Gastrocnemius medialis (tissue), 4 donors: Measurements from ENCODE around the gene MAN1A2. TPM values are rescaled to one million over a fixed set of nuclear protein-coding genes. Genes with fewer than 3 reads are reported as not detected.
"Not testable (repeated sequence)": the region's sequence is repeated elsewhere in the genome, so short reads cannot be mapped to it uniquely, and the experiment has no call there.

Experiments
- ATAC-seq, 2 donors: fragments of 150-250 bp; one replicate each; pipeline ENCODE4 v1.9.1; 2016
- DNase-seq, 2 donors: peaks; one replicate each; pipeline ENCODE4 v3.0.0-alpha.2; 2019
- H3K27ac ChIP-seq, 4 donors: fragments of 200-600 bp; sonication (generic); 1 replicate in 1 of 4; 2 replicates in 3 of 4; pipeline ENCODE4 v1.5.1; 2016 to 2018; ENCODE audit warnings: mild to moderate bottlenecking in 2 of 4, moderate library complexity in 1 of 4
- H3K27me3 ChIP-seq, 3 donors: fragments of 200-600 bp; sonication (generic) in 2 of 3; 1 replicate in 1 of 3; 2 replicates in 2 of 3; pipeline versions ENCODE4 v1.5.1 to v1.6.0; 2016 to 2019; ENCODE audit warnings: mild to moderate bottlenecking in 1 of 3, moderate library complexity in 1 of 3
- H3K36me3 ChIP-seq, 2 donors: fragments of 200-600 bp; sonication (generic) in 1 of 2; one replicate each; pipeline ENCODE4 v1.5.1; 2017 to 2018
- H3K4me1 ChIP-seq, 2 donors: fragments of 200-600 bp; sonication (generic) in 1 of 2; one replicate each; pipeline ENCODE4 v1.5.1; 2016 to 2017; ENCODE audit warnings: mild to moderate bottlenecking in 2 of 2
- H3K4me3 ChIP-seq, 4 donors: fragments of 200-600 bp; sonication (generic) in 3 of 4; 1 replicate in 1 of 4; 2 replicates in 3 of 4; pipeline ENCODE4 v1.5.1; 2016 to 2019; ENCODE audit warnings: mild to moderate bottlenecking in 2 of 4
- H3K9me3 ChIP-seq, 3 donors: fragments of 200-600 bp; sonication (generic) in 2 of 3; 1 replicate in 1 of 3; 2 replicates in 2 of 3; pipeline ENCODE4 v1.5.1; 2016 to 2019
- CTCF ChIP-seq, 5 experiments: fragments of 450-650 bp in 3 of 5; fragments of 200-600 bp in 2 of 5; sonication (generic) in 2 of 5; IDR thresholded peaks in 4 of 5; conservative IDR thresholded peaks in 1 of 5; 1 replicate in 4 of 5; 2 replicates in 1 of 5; pipeline ENCODE4 v1.5.1; 2016 to 2019; ENCODE audit warnings: antibody characterized with exemption in 5 of 5, mild to moderate bottlenecking in 3 of 5, moderate library complexity in 3 of 5
- POLR2A ChIP-seq, 2 donors: fragments of 450-650 bp; IDR thresholded peaks; one replicate each; pipeline ENCODE4 v1.6.1; 2017; ENCODE audit warnings: antibody characterized with exemption in 2 of 2, mild to moderate bottlenecking in 2 of 2, moderate library complexity in 2 of 2
- in situ Hi-C, 4 donors: fragments of 200-750 bp; cut with MboI; loops; one replicate each; pipeline versions ENCODE4 v1.15.0 to v1.8.0; 2017; ENCODE audit warnings: low sequenced_read_pairs in 4 of 4
- intact Hi-C: fragments of 100-400 bp; cut with DNase I; formaldehyde crosslinking; loops from one replicate; pipeline ENCODE4 v1.15.1; 2023; ENCODE audit warnings: low total_unique reads
- total RNA-seq, 4 donors: library from RNA; depleted of rRNA; stranded (reverse); fragments of >200 nt; gene quantifications; one replicate each; pipeline versions ENCODE4 v1.1.0 to v1.2.3, GENCODE V29; 2016

Gene MAN1A2
- total RNA-seq, 4 donors from 2014 or later: 14.9 to 37.0 (median 28.3) TPM

- DNase-seq (no peak), ATAC-seq (no peak)
- Histone ChIP-seq H3K36me3 (no peaks in the 10 kb centered on the region), H3K9me3 (no peaks in the 10 kb centered on the region), H3K27me3 (no peaks in the 10 kb centered on the region), H3K27ac (no peak overlapping the region), H3K4me1 (no peaks in the 10 kb centered on the region), H3K4me3 (no peak overlapping the region)
- in situ Hi-C loops (no loop called here), intact Hi-C loops (no loop called here)
- TF ChIP-seq POLR2A (IDR thresholded peaks at IDR 0.05) (no peak), CTCF (IDR thresholded peaks at IDR 0.05 in 4 of 5, conservative IDR thresholded peaks at IDR 0.05 in 1 of 5) (no peak)
Observed at GRCh38 chr1:117346206-117346928, 20.9 kb upstream of the MAN1A2 start.

- Histone ChIP-seq H3K4me3 (no peak overlapping the region), H3K27ac (no peak overlapping the region), H3K4me1 (no peaks in the 10 kb centered on the region), H3K27me3 (no peaks in the 10 kb centered on the region), H3K9me3 (no peaks in the 10 kb centered on the region), H3K36me3 (no peaks in the 10 kb centered on the region)
- in situ Hi-C loops: no loop called here
- DNase-seq (no peak), ATAC-seq (no peak)
- intact Hi-C loops: no loop called here
- TF ChIP-seq CTCF (IDR thresholded peaks at IDR 0.05 in 4 of 5, conservative IDR thresholded peaks at IDR 0.05 in 1 of 5) (no peak), POLR2A (IDR thresholded peaks at IDR 0.05) (no peak)
Observed at GRCh38 chr1:117347907-117348306, 19.3 kb upstream of the MAN1A2 start.

GRCh38 chr1:117352695-117353094 lies 14.6 kb upstream of the MAN1A2 start:
- H3K27ac ChIP-seq, H3K4me3 ChIP-seq, DNase-seq, H3K27me3 ChIP-seq, H3K36me3 ChIP-seq, intact Hi-C loops, in situ Hi-C loops, ATAC-seq, H3K9me3 ChIP-seq, H3K4me1 ChIP-seq: not testable (repeated sequence)

- in situ Hi-C loops, intact Hi-C loops, ATAC-seq, H3K27me3 ChIP-seq, H3K36me3 ChIP-seq, H3K4me1 ChIP-seq, H3K4me3 ChIP-seq, H3K9me3 ChIP-seq, H3K27ac ChIP-seq, DNase-seq: not testable (repeated sequence)
Observed at GRCh38 chr1:117357833-117358603, 9.2 kb upstream of the MAN1A2 start.

GRCh38 chr1:117358604-117358887 lies 8.7 kb upstream of the MAN1A2 start:
- H3K36me3 ChIP-seq, H3K4me3 ChIP-seq, H3K27me3 ChIP-seq, intact Hi-C loops, H3K9me3 ChIP-seq, H3K4me1 ChIP-seq, ATAC-seq, in situ Hi-C loops, DNase-seq, H3K27ac ChIP-seq: not testable (repeated sequence)

GRCh38 chr1:117359561-117360289 lies 7.5 kb upstream of the MAN1A2 start:
- intact Hi-C loops: loop anchor here (10.0 kb wide), 2 partner anchors 135 to 395 kb away; no protein-coding TSS in a partner anchor
- no peak for ATAC-seq
- DNase-seq: no peak
- in situ Hi-C loops: loop anchor here in 1 of 4 donors (10.0 kb wide), 1 partner anchor 245 kb away; the partner anchor contains the start of gene TENT5C
- H3K36me3 ChIP-seq: no peaks in the 10 kb centered on the region
- TF ChIP-seq CTCF (IDR thresholded peaks at IDR 0.05 in 4 of 5, conservative IDR thresholded peaks at IDR 0.05 in 1 of 5) (no peak), POLR2A (IDR thresholded peaks at IDR 0.05) (no peak)
- H3K27me3 ChIP-seq: no peaks in the 10 kb centered on the region
- H3K9me3 ChIP-seq: no peaks in the 10 kb centered on the region
- H3K4me3 ChIP-seq: no peak overlapping the region
- H3K27ac ChIP-seq: no peak overlapping the region
- peaks cover 5 to 11% of the 10 kb centered on the region in 2 donors for H3K4me1 ChIP-seq
